IPS-20b (cell line): ENCODE data around the gene FBXW9.
A peak's percentile ranks its signal among the peaks of the same experiment; 100 is the strongest.
"Not testable (repeated sequence)": the region's sequence is repeated elsewhere in the genome, so short reads cannot be mapped to it uniquely, and the experiment has no call there.

ENCODE experiments used
- H3K27ac ChIP-seq: one replicate; pipeline ENCODE4 v1.5.1; 2013; ENCODE audit warnings: low read length
- H3K27me3 ChIP-seq: 2 replicates; pipeline ENCODE4 v1.6.1; 2013; ENCODE audit warnings: mild to moderate bottlenecking, low read length, inconsistent platforms; ENCODE audit not compliant: insufficient read depth
- H3K36me3 ChIP-seq: 2 replicates; pipeline ENCODE4 v1.6.1; 2013; ENCODE audit warnings: low read depth, mild to moderate bottlenecking, inconsistent platforms, low read length, moderate library complexity; ENCODE audit not compliant: insufficient read depth
- H3K4me1 ChIP-seq: 2 replicates; pipeline ENCODE4 v1.6.1; 2013; ENCODE audit warnings: mild to moderate bottlenecking, control low read depth, inconsistent platforms, low read length, moderate library complexity; ENCODE audit not compliant: insufficient read depth
- H3K4me3 ChIP-seq: 2 replicates; pipeline ENCODE4 v1.5.1; 2013; ENCODE audit warnings: mild to moderate bottlenecking, low read length, inconsistent platforms
- H3K9ac ChIP-seq: 2 replicates; pipeline ENCODE4 v1.6.1; 2013; ENCODE audit warnings: low read depth, mild to moderate bottlenecking, inconsistent platforms, low read length, moderate library complexity
- H3K9me3 ChIP-seq: 2 replicates; pipeline ENCODE4 v1.6.1; 2013; ENCODE audit warnings: mild to moderate bottlenecking, low read depth, low read length, inconsistent platforms; ENCODE audit not compliant: insufficient read depth

The FBXW9 gene

GRCh38 chr19:12723641-12724426, 27.4 kb upstream of the FBXW9 start, which contains the start of gene TNPO2:
TNPO2 (minus strand) TSS chr19:12723932; CDS start chr19:12720977, 2,955 bp downstream.
- no peaks in the 10 kb centered on the region for H3K27me3 ChIP-seq
- peak within 1 kb of the TSS; percentile 92 for H3K27ac ChIP-seq
- H3K9ac ChIP-seq = peak within 1 kb of the TSS; percentile 99
- peak within 1 kb of the TSS; percentile 97 for H3K4me3 ChIP-seq
- H3K4me1 ChIP-seq = no peaks in the 10 kb centered on the region
- H3K9me3 ChIP-seq = no peaks in the 10 kb centered on the region
- peaks cover 25% of the 10 kb centered on the region for H3K36me3 ChIP-seq

DNA sequence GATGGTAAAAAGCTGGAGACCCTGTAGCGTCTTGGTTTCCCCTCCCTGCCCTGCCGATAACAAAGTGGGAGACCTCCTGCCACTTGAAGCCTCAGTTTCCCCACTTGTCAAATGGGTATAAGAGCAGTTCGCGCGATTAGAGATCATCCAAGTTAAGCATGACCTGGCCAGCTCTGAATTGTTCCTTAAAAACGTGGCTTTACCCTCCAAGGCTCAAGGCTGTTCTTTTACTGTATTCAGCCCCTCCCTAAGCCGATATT, 26.9 kb upstream of the FBXW9 start:
- H3K9me3 ChIP-seq = no peaks in the 10 kb centered on the region
- peak overlapping the region; percentile 99 for H3K9ac ChIP-seq
- H3K4me1 ChIP-seq = no peaks in the 10 kb centered on the region
- peak overlapping the region; percentile 92 for H3K27ac ChIP-seq
- no peaks in the 10 kb centered on the region for H3K27me3 ChIP-seq
- peaks cover 26% of the 10 kb centered on the region for H3K36me3 ChIP-seq
- H3K4me3 ChIP-seq = peak overlapping the region; percentile 97

- Histone ChIP-seq H3K9me3 (no peaks in the 10 kb centered on the region), H3K27me3 (no peaks in the 10 kb centered on the region), H3K9ac (peak overlapping the region; percentile 99), H3K36me3 (peaks cover 28% of the 10 kb centered on the region), H3K4me1 (no peaks in the 10 kb centered on the region), H3K4me3 (peak overlapping the region; percentile 97), H3K27ac (peak overlapping the region; percentile 92)
Measured at GRCh38 chr19:12722566-12723380, 26.3 kb upstream of the FBXW9 start.

DNA sequence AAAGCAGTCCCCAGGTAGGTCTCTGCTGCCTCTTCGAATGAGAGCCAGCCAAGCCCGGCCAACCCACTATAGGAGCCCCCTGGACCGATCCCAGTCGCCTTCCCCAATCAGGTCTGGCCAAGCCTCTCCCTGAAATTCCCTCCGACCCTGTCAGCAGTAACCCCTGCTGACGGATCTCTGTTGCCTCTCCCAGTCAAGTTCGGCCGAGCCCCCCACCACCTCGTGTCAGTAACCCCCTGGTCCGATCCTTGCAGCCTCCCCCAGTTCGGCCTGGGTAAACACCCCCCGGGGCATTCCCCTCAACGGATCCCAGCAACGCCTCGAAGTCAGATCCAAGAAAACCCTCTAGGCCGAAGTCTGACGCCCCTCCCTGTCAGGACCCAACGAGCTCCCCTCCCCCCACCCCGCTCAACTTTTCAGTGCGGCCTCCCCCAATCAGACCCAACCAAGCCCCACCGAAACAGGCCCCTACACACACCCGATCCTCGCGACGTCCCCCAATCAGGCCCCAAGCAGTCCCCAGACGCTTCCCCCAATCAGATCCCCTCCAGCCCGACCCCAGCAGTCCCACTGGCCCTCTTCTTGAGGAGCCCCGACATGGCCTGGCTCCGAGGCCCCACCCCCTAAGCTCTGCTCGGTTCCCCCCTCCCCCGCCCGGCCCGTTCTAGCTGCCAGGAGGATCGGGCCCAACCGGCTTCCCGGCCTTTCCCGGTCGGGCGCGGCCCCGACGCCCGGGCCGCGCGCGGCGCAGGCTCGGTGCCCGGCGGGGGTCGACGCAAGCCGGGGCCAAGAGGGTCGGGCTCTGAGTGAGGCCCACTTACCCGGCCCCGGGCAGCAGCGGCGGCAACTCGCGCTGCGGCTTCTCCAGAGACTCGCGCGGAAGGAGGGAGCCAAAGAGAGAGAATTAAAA, 25.5 kb upstream of the FBXW9 start:
- H3K27ac ChIP-seq = peak overlapping the region; percentile 55
- peak overlapping the region; percentile 97 for H3K4me3 ChIP-seq
- H3K27me3 ChIP-seq = no peaks in the 10 kb centered on the region
- peaks cover 34% of the 10 kb centered on the region for H3K36me3 ChIP-seq
- no peaks in the 10 kb centered on the region for H3K9me3 ChIP-seq
- H3K9ac ChIP-seq = peak overlapping the region; percentile 99
- no peaks in the 10 kb centered on the region for H3K4me1 ChIP-seq

DNA sequence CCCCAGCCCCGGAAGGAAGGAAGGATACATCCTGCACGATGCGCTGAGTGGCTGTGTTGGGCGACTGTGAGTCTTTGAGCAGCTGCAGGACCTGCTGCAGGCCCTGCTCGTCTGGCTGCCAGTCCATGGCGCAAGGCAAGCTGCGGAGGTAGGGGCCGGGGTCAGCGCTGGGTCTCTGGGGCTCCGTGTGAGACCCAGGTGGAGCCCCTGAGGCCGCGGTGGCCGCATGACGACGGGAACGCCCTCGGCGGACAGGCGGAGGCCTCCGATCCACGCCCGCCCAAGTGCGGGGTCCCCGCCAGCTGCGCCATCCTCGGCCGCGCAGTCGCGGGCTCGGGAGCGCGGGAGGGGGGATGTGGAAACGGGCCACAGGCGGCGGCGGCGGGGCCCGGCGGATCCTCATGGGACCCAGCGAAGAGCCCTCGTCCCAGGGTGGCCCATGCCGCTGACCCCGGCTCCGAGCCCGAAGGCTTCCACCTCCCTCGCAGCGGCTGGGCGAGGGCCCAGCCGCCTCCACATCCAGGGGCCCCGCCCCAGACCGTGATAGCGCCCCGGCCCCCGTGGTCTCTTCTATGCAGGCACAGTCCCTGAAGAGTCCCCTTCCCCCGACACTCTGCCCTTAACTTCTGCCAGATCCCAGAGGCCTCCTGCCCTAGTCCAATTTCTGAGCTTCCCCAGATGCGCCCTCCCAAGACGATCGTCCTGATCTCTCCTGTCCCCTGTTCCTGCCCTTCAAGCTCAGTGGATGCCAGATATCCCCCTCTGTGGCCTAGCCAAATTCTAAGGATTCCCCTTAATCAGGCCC, 24.6 kb upstream of the FBXW9 start:
- Histone ChIP-seq H3K27ac (peak overlapping the region; percentile 55), H3K4me1 (no peaks in the 10 kb centered on the region), H3K9me3 (no peaks in the 10 kb centered on the region), H3K27me3 (no peaks in the 10 kb centered on the region), H3K4me3 (peak overlapping the region; percentile 97), H3K36me3 (peaks cover 43% of the 10 kb centered on the region), H3K9ac (peak overlapping the region; percentile 99)

DNA sequence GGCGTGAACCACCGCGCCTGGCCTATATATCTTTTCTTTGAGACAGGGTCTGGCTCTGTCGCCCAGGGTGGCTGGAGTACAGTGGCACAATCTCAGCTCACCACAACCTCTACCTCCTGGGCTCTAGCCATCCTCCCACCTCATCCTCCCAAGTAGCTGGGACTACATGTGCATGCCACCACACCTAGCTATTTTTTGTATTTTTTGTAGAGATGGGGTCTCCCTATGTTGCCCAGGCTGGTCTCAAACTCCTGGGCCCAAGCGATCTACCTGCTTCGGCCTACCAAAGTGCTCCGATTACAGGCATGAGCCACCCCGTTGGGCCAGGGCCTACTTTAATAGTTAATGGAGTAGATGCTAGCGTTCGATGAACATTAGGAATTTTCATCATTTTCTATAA, 23.9 kb upstream of the FBXW9 start:
- Histone ChIP-seq H3K27ac (no peak overlapping the region), H3K9me3 (no peaks in the 10 kb centered on the region), H3K4me1 (no peaks in the 10 kb centered on the region), H3K9ac (peak overlapping the region; percentile 99), H3K4me3 (peak overlapping the region; percentile 97), H3K36me3 (peaks cover 50% of the 10 kb centered on the region), H3K27me3 (no peaks in the 10 kb centered on the region)

- Histone ChIP-seq H3K4me1 (no peaks in the 10 kb centered on the region), H3K36me3 (peaks cover 86% of the 10 kb centered on the region), H3K27me3 (no peaks in the 10 kb centered on the region), H3K9ac (no peak overlapping the region), H3K4me3 (no peak overlapping the region), H3K27ac (no peak overlapping the region), H3K9me3 (no peaks in the 10 kb centered on the region)
Measured at GRCh38 chr19:12715929-12716328, 19.5 kb upstream of the FBXW9 start.

- no peak overlapping the region for H3K9ac ChIP-seq
- no peaks in the 10 kb centered on the region for H3K27me3 ChIP-seq
- no peaks in the 10 kb centered on the region for H3K9me3 ChIP-seq
- H3K36me3 ChIP-seq = peaks cover 87% of the 10 kb centered on the region
- no peak overlapping the region for H3K4me3 ChIP-seq
- H3K27ac ChIP-seq = no peak overlapping the region
- H3K4me1 ChIP-seq = no peaks in the 10 kb centered on the region
Measured at GRCh38 chr19:12715102-12715501, 18.7 kb upstream of the FBXW9 start.

- peaks cover 89% of the 10 kb centered on the region for H3K36me3 ChIP-seq
- H3K4me3 ChIP-seq, H3K4me1 ChIP-seq, H3K9me3 ChIP-seq, H3K27ac ChIP-seq, H3K27me3 ChIP-seq, H3K9ac ChIP-seq: not testable (repeated sequence)
Measured at GRCh38 chr19:12713304-12713703, 16.9 kb upstream of the FBXW9 start.

- H3K27ac ChIP-seq, H3K4me1 ChIP-seq: not testable (repeated sequence)
Measured at GRCh38 chr19:12712077-12712476, 15.6 kb upstream of the FBXW9 start.

GRCh38 chr19:12711187-12711586, 14.8 kb upstream of the FBXW9 start:
- H3K27me3 ChIP-seq = no peaks in the 10 kb centered on the region
- H3K4me3 ChIP-seq = no peak overlapping the region
- no peak overlapping the region for H3K27ac ChIP-seq
- no peak overlapping the region for H3K9ac ChIP-seq
- no peaks in the 10 kb centered on the region for H3K4me1 ChIP-seq
- peaks cover 88% of the 10 kb centered on the region for H3K36me3 ChIP-seq
- H3K9me3 ChIP-seq = no peaks in the 10 kb centered on the region

More at GRCh38 chr19:12712077-12712476, 15.6 kb upstream of the FBXW9 start:
- H3K9me3 ChIP-seq, H3K27me3 ChIP-seq, H3K4me3 ChIP-seq, H3K9ac ChIP-seq: not testable (repeated sequence)
- H3K36me3 ChIP-seq = peaks cover 88% of the 10 kb centered on the region
